GM19238 (cell line): ENCODE results near the gene CENPM.

Source experiments
- DNase-seq: peaks from one replicate; pipeline ENCODE4 v3.0.0; 2011; ENCODE audit warnings: low spot score; ENCODE audit not compliant: insufficient read length

Gene CENPM

GRCh38 chr22:41933411-41934177 lies 13.4 kb downstream of the CENPM start:
- no peak for DNase-seq

GRCh38 chr22:41932353-41932752 lies 14.6 kb downstream of the CENPM start:
- no peak for DNase-seq

- DNase-seq: no peak
Observed at GRCh38 chr22:41931701-41932269, 15.2 kb downstream of the CENPM start.

- DNase-seq: no peak
Observed at GRCh38 chr22:41929418-41929810, 17.5 kb downstream of the CENPM start.

- no peak for DNase-seq
Observed at GRCh38 chr22:41928593-41929417, 18.1 kb downstream of the CENPM start.

GRCh38 chr22:41927813-41928212 lies 19.1 kb downstream of the CENPM start:
- no peak for DNase-seq

GRCh38 chr22:41925783-41926460 lies 21.0 kb downstream of the CENPM start:
- DNase-seq: no peak

- DNase-seq: no peak
Observed at GRCh38 chr22:41923595-41924276, 23.2 kb downstream of the CENPM start.

- no peak for DNase-seq
Observed at GRCh38 chr22:41922940-41923594, 23.9 kb downstream of the CENPM start.

GRCh38 chr22:41922328-41922727 lies 24.6 kb downstream of the CENPM start:
- no peak for DNase-seq

GRCh38 chr22:41920271-41920976 lies 26.5 kb downstream of the CENPM start:
- DNase-seq: no peak

GRCh38 chr22:41919357-41920224 lies 27.4 kb downstream of the CENPM start:
- DNase-seq: peak; percentile 81

- DNase-seq: no peak
Observed at GRCh38 chr22:41917903-41918791, 28.8 kb downstream of the CENPM start.

- DNase-seq: no peak
Observed at GRCh38 chr22:41917375-41917902, 29.5 kb downstream of the CENPM start.

GRCh38 chr22:41916745-41917358 lies 30.1 kb downstream of the CENPM start:
- DNase-seq: no peak

- no peak for DNase-seq
Observed at GRCh38 chr22:41915786-41916493, 31.0 kb downstream of the CENPM start.
